Measurements from ENCODE around the gene SPOP. TPM values are rescaled to one million over a fixed set of nuclear protein-coding genes. Genes with fewer than 3 reads are reported as not detected.
"Not testable (repeated sequence)": the region's sequence is repeated elsewhere in the genome, so short reads cannot be mapped to it uniquely, and the experiment has no call there.

The SPOP gene
- total RNA-seq, 1 donor from 2014 or later: 64.0 TPM

GRCh38 chr17:49550764-49551163 is 127.1 kb downstream of the SPOP start:
- intact Hi-C loops (cut with DNase I); ATAC-seq (ENCODE audit: poor library complexity); DNase-seq: not testable (repeated sequence)

- ATAC-seq (ENCODE audit: poor library complexity): no peak
- DNase-seq: no peak
- intact Hi-C loops (cut with DNase I): loop anchor here (2.0 to 5.0 kb wide), 2 partner anchors 53 to 115 kb away; partner anchors contain the start of gene NGFR
These were observed 127.9 kb downstream of the SPOP start for GRCh38 chr17:49549691-49550678.

GRCh38 chr17:49549311-49549605 is 128.6 kb downstream of the SPOP start:
- DNase-seq: no peak
- intact Hi-C loops (cut with DNase I): loop anchor here (2.0 to 5.0 kb wide), 2 partner anchors 52 to 114 kb away; partner anchors contain the start of gene NGFR
- ATAC-seq (ENCODE audit: poor library complexity): no peak

Other genes with a start within 250 kb of the SPOP start
- 8.0 TPM for gene NGFR, start 182.8 kb downstream of the SPOP start, total RNA-seq
- gene NXPH3, start 102.2 kb downstream of the SPOP start, total RNA-seq: 3.7 TPM
- 53.3 TPM for gene SLC35B1, start 29.9 kb upstream of the SPOP start, total RNA-seq
- gene FAM117A, start 86.0 kb upstream of the SPOP start, total RNA-seq: 9.5 TPM
- 42.5 TPM for gene KAT7, start 110.6 kb upstream of the SPOP start, total RNA-seq
- not detected for gene TAC4, start 170.0 kb upstream of the SPOP start, total RNA-seq